OCI-LY1 (cell line): ENCODE results near the gene CTNNA3.

Source experiments
- EZH2 ChIP-seq: fragments of 200-600 bp; sonication (generic), shearing (Covaris generic); IDR thresholded peaks from 2 replicates; pipeline ENCODE4 v1.8.0; 2017; ENCODE audit warnings: borderline replicate concordance, mixed run types, mild to moderate bottlenecking, antibody characterized with exemption, low read length, moderate library complexity, mixed read lengths
- TF ChIP-seq, protein P1 (sequence below): fragments of 200-600 bp; sonication (generic), shearing (Covaris generic); IDR thresholded peaks from 2 replicates; pipeline ENCODE4 v1.5.1; 2017; ENCODE audit warnings: mild to moderate bottlenecking, antibody characterized with exemption, low read length, moderate library complexity, mixed read lengths

- TF ChIP-seq, protein P1, sequence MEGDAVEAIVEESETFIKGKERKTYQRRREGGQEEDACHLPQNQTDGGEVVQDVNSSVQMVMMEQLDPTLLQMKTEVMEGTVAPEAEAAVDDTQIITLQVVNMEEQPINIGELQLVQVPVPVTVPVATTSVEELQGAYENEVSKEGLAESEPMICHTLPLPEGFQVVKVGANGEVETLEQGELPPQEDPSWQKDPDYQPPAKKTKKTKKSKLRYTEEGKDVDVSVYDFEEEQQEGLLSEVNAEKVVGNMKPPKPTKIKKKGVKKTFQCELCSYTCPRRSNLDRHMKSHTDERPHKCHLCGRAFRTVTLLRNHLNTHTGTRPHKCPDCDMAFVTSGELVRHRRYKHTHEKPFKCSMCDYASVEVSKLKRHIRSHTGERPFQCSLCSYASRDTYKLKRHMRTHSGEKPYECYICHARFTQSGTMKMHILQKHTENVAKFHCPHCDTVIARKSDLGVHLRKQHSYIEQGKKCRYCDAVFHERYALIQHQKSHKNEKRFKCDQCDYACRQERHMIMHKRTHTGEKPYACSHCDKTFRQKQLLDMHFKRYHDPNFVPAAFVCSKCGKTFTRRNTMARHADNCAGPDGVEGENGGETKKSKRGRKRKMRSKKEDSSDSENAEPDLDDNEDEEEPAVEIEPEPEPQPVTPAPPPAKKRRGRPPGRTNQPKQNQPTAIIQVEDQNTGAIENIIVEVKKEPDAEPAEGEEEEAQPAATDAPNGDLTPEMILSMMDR, result no peak
- TF ChIP-seq EZH2, result no peak
These were observed 1422.0 kb downstream of the CTNNA3 start for GRCh38 chr10:66273966-66274519.
